K562 (cell line): ENCODE data around the gene EPS8L1. TPM values are rescaled to one million over a fixed set of nuclear protein-coding genes. Genes with fewer than 3 reads are reported as not detected.

Source experiments
- ATAC-seq: fragments of 200-7000 bp; cut with Tn5 transposase; 3 replicates; pipeline ENCODE4 v1.9.1; 2020; ENCODE audit warnings: moderate library complexity
- BruUV-seq: library from RNA; stranded (reverse); fragments of 400-500 nt; replicated peaks from 2 replicates; lab custom pipeline; 2021; lab: Mats Ljungman, UMichigan
- CTCF ChIA-PET: fragments of 300-600 bp; formaldehyde crosslinking; extraction: SDS; loops from one replicate; lab custom pipeline; 2021; ENCODE audit warnings: low intra/inter-chr PET ratio; lab: Yijun Ruan, JAX
- POLR2A ChIA-PET: fragments of 300-600, 350-650 bp; sonication (Branson Sonifier 250); formaldehyde crosslinking; extraction: SDS; loops from one replicate; lab custom pipeline; 2021; ENCODE audit warnings: antibody characterized with exemption, inconsistent platforms; lab: Yijun Ruan, JAX
- DNase-seq, 4 experiments: peaks; one replicate each; pipeline versions ENCODE4 v3.0.0 to v3.0.0-alpha.2; 2011 to 2018; ENCODE audit warnings: low spot score in 3 of 4, mixed read lengths in 3 of 4; ENCODE audit errors: extremely low read depth in 1 of 4
- FAIRE-seq: peaks from 2 replicates; lab custom pipeline; 2011; peaks lifted over from hg19 to GRCh38; lab: Jason Lieb, UNC
- H2AFZ ChIP-seq: 2 replicates; pipeline ENCODE4 v1.6.0; 2011; ENCODE audit warnings: low read depth, low read length, control low read depth, inconsistent platforms
- H3K27ac ChIP-seq: fragments of 200-600 bp; 3 replicates; pipeline ENCODE4 v1.8.0; 2011; ENCODE audit warnings: low read depth, mild to moderate bottlenecking, control low read depth, inconsistent platforms, low read length, moderate library complexity, mixed read lengths; ENCODE audit errors: extremely low read depth
- H3K27me3 ChIP-seq, 2 experiments: fragments of 300-600 bp in 1 of 2; 2 replicates in 1 of 2; 3 replicates in 1 of 2; pipeline versions ENCODE4 v1.6.0 to v1.8.0; 2011; ENCODE audit warnings: inconsistent platforms in 2 of 2, low read length in 2 of 2, mild to moderate bottlenecking in 1 of 2, mixed read lengths in 1 of 2, moderate library complexity in 1 of 2; ENCODE audit not compliant: control insufficient read depth in 2 of 2, insufficient read depth in 2 of 2
- H3K36me3 ChIP-seq: fragments of 300-600 bp; 3 replicates; pipeline ENCODE4 v1.8.0; 2011; ENCODE audit warnings: mild to moderate bottlenecking, low read length, inconsistent platforms; ENCODE audit not compliant: control insufficient read depth, insufficient read depth
- H3K4me1 ChIP-seq, 2 experiments: fragments of 200-600 bp in 1 of 2; replicated peaks in 1 of 2; 2 replicates in 1 of 2; 3 replicates in 1 of 2; pipeline versions ENCODE4 v1.5.1 to v1.8.0; 2011; ENCODE audit warnings: inconsistent platforms in 2 of 2, low read length in 2 of 2, mild to moderate bottlenecking in 1 of 2, mixed read lengths in 1 of 2, moderate library complexity in 1 of 2; ENCODE audit not compliant: control insufficient read depth in 2 of 2, insufficient read depth in 2 of 2
- H3K4me2 ChIP-seq: 2 replicates; pipeline ENCODE4 v1.6.1; 2011; ENCODE audit warnings: low read length, control low read depth, inconsistent platforms, mixed read lengths; ENCODE audit not compliant: insufficient read depth
- H3K4me3 ChIP-seq: fragments of 200-600 bp; sonication (generic), shearing (Covaris generic); 2 replicates; pipeline ENCODE4 v1.5.1; 2016; ENCODE audit warnings: control low read depth, inconsistent platforms
- H3K79me2 ChIP-seq: fragments of 200-600 bp; 3 replicates; pipeline ENCODE4 v1.8.0; 2011; ENCODE audit warnings: low read length, inconsistent platforms; ENCODE audit not compliant: control insufficient read depth, insufficient read depth
- H3K9ac ChIP-seq, 2 experiments: 2 replicates each; pipeline versions ENCODE4 v1.6.0 to v1.6.1; 2011; ENCODE audit warnings: low read depth in 2 of 2, low read length in 2 of 2, control low read depth in 1 of 2, inconsistent platforms in 1 of 2, mild to moderate bottlenecking in 1 of 2, mixed read lengths in 1 of 2; ENCODE audit not compliant: insufficient read depth in 1 of 2
- H3K9me1 ChIP-seq: one replicate; pipeline ENCODE4 v1.6.0; 2011; ENCODE audit warnings: inconsistent platforms, mild to moderate bottlenecking, low read length, moderate library complexity; ENCODE audit not compliant: control insufficient read depth, insufficient read depth
- H3K9me3 ChIP-seq: replicated peaks from 2 replicates; pipeline ENCODE4 v1.5.1; 2011; ENCODE audit warnings: low read depth, low read length, inconsistent platforms; ENCODE audit not compliant: control insufficient read depth, insufficient read depth
- H4K20me1 ChIP-seq: replicated peaks from 2 replicates; pipeline ENCODE4 v1.6.1; 2011; ENCODE audit warnings: low read length, inconsistent platforms, mixed read lengths; ENCODE audit not compliant: control insufficient read depth, insufficient read depth
- DPF2 ChIP-seq: fragments of 450-650 bp; IDR thresholded peaks from 2 replicates; pipeline ENCODE4 v1.6.1; 2016
- HNRNPLL ChIP-seq: fragments of 200-400 bp; formaldehyde crosslinking; IDR thresholded peaks from 2 replicates; pipeline ENCODE4 v1.6.1; 2017; ENCODE audit warnings: low read length, low read depth, mild to moderate bottlenecking; ENCODE audit not compliant: poor library complexity, severe bottlenecking
- KDM2B ChIP-seq: fragments of 250-450 bp; sonication (Bioruptor Pico); IDR thresholded peaks from 2 replicates; pipeline ENCODE4 v1.8.0; 2021; ENCODE audit warnings: mild to moderate bottlenecking, moderate library complexity
- SMARCA5 ChIP-seq: fragments of 450-650 bp; IDR thresholded peaks from 2 replicates; pipeline ENCODE4 v1.6.1; 2016
- WGBS: fragments of 100-300 bp; shearing (Covaris generic); methylation state at CpG from one replicate; pipeline ENCODE4 v1.1.6; 2016; ENCODE audit warnings: low coverage, mixed read lengths; ENCODE audit not compliant: insufficient coverage; ENCODE audit errors: missing lambda C conversion rate; 5-methylcytosine and 5-hydroxymethylcytosine counted together
- in situ Hi-C: fragments of 300-500 bp; cut with MboI; formaldehyde crosslinking; loops from 4 replicates; pipeline ENCODE4 v1.15.0; 2018; ENCODE audit warnings: inconsistent platforms, mixed read lengths
- intact Hi-C: fragments of 100-400 bp; cut with micrococcal nuclease; formaldehyde crosslinking; loops from 2 replicates; pipeline ENCODE4 v1.14.2; 2022
- polyA plus RNA-seq, 8 experiments: library from polyadenylated mRNA; depleted of rRNA in 4 of 8; stranded (reverse) in 5 of 8; unstranded in 3 of 8; fragments of >200 nt; fragmentation: Nextera tagmentation in 2 of 8; fragmentation: Illumina TruSeq in 1 of 8; extraction: Ambion mirVana in 2 of 8; extraction: Trizol in 1 of 8; gene quantifications; 2 replicates each; pipeline versions ENCODE4 v1.2.1 to v1.2.3, GENCODE V29; 2011 to 2014; ENCODE audit warnings: inconsistent platforms in 1 of 8, missing spikeins in 1 of 8
- total RNA-seq, 7 experiments: library from RNA; depleted of rRNA in 6 of 7; stranded (reverse); fragments of >200 nt in 6 of 7; fragmentation: Illumina TruSeq in 2 of 7; extraction: Trizol in 2 of 7; gene quantifications; 2 replicates each; pipeline versions ENCODE4 v1.2.1 to v1.2.3, GENCODE V29; 2011 to 2021; ENCODE audit warnings: low replicate concordance in 1 of 7
- TF ChIP-seq, protein P1 (sequence below): sonication (generic); formaldehyde crosslinking; IDR thresholded peaks from 2 replicates; pipeline ENCODE4 v1.8.1; 2022; ENCODE audit warnings: missing genetic modification reagents

Gene EPS8L1
- total and polyA plus RNA-seq, 9 of the 15 experiments (the other 6 are each of a cell fraction or from before 2014, with no cell fraction given): 0.35 to 22.1 (median 11.9) TPM

GRCh38 chr19:55036058-55036457, 39.6 kb upstream of the EPS8L1 start:
- H3K4me1 ChIP-seq: peaks cover 36 to 37% of the 10 kb centered on the region in 2 experiments
- no peaks in the 10 kb centered on the region for H3K9me3 ChIP-seq
- intact Hi-C loops: no loop called here
- H3K9me1 ChIP-seq: no peaks in the 10 kb centered on the region
- peak overlapping the region; percentile 57 for H3K4me2 ChIP-seq
- CTCF ChIA-PET: no interaction called here
- no peak for DNase-seq
- TF ChIP-seq SMARCA5 (no peak), HNRNPLL (no peak), KDM2B (no peak), DPF2 (no peak)
- TF ChIP-seq, protein P1, sequence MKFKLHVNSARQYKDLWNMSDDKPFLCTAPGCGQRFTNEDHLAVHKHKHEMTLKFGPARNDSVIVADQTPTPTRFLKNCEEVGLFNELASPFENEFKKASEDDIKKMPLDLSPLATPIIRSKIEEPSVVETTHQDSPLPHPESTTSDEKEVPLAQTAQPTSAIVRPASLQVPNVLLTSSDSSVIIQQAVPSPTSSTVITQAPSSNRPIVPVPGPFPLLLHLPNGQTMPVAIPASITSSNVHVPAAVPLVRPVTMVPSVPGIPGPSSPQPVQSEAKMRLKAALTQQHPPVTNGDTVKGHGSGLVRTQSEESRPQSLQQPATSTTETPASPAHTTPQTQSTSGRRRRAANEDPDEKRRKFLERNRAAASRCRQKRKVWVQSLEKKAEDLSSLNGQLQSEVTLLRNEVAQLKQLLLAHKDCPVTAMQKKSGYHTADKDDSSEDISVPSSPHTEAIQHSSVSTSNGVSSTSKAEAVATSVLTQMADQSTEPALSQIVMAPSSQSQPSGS: no peak
- TF ChIP-seq, all 486 proteins: peak for 0
- in situ Hi-C loops: no loop called here
- no peak overlapping the region for H3K9ac ChIP-seq
- BruUV-seq: no TSS peak
- peak overlapping the region; percentile 45 for H3K4me3 ChIP-seq
- peaks cover 91% of the 10 kb centered on the region for H3K79me2 ChIP-seq
- H3K27me3 ChIP-seq: no peaks in the 10 kb centered on the region
- FAIRE-seq: no peak
- no peak for ATAC-seq
- peak overlapping the region; percentile 96; the same call in 1 of the 3 replicates for H3K27ac ChIP-seq
- no peak overlapping the region for H2AFZ ChIP-seq
- H4K20me1 ChIP-seq: 0 out of 2 replicates have a peak, but pooled peaks cover 2% of the 10 kb centered on the region
- POLR2A ChIA-PET: interaction anchor here (0.6 to 3.3 kb wide), 5 partner anchors 8 to 69 kb away, joined by 3 to 33 read pairs (median 5); no protein-coding TSS in a partner anchor
- WGBS: 57% methylated on average over 1 of the region's 2 CpGs
- H3K36me3 ChIP-seq: peaks cover 49% of the 10 kb centered on the region
